Measurements from ENCODE around the gene RIOK3.

- no peak for TF ChIP-seq CTCF (conservative IDR thresholded peaks at IDR 0.05 in 1 of 2, IDR thresholded peaks at IDR 0.05 in 1 of 2; ENCODE audit: extremely low read depth in 1 of 2, insufficient read depth in 1 of 2, low read depth in 1 of 2, low read length in 2 of 2)
- no peak for TF ChIP-seq EZH2 (IDR thresholded peaks at IDR 0.05; ENCODE audit: borderline replicate concordance, low read length)
These were observed at the start of gene RIOK3 for GRCh38 chr18:23452728-23453679.

Data from mammary epithelial cell (primary cell).